Measurements from ENCODE around the gene NRXN3.

GRCh38 chr14:78701246-78701645 lies 531.1 kb downstream of the NRXN3 start:
- TF ChIP-seq GATA2 (IDR thresholded peaks at IDR 0.05; ENCODE audit: low read depth, low read length) (no peak), GATA3 (IDR thresholded peaks at IDR 0.05; ENCODE audit: low read depth, low read length) (no peak)

Measured in SH-SY5Y (cell line).